DMS153 treated with DMSO at 0.1 percent for 48 hours (cell line): ENCODE results near the gene FBN1.

Source experiments
- DNase-seq: peaks from one replicate; lab custom pipeline; 2025; ENCODE audit not compliant: unreplicated experiment; lab: John Stamatoyannopoulos, UW

Gene FBN1

GRCh38 chr15:48475600-48476395 lies 169.7 kb downstream of the FBN1 start:
- no peak for DNase-seq

DNA sequence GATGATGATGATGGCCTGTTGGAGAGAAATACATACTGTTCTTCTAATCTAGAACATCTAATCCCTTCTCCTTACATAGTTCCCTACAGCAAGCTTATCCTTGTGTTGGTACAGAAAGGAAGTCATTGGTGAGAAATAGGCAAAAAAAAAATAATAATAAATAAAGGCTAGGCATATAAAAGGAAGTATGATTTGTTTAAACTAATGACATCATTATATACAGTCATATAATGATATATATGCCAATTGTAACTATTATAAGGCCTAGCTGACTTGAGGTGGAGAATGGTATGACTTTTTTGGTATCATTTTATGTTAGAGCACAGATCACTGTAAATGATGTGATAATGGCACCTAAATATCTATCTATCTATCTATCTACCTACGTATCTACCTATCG lies 171.8 kb downstream of the FBN1 start:
- DNase-seq, result no peak

DNA sequence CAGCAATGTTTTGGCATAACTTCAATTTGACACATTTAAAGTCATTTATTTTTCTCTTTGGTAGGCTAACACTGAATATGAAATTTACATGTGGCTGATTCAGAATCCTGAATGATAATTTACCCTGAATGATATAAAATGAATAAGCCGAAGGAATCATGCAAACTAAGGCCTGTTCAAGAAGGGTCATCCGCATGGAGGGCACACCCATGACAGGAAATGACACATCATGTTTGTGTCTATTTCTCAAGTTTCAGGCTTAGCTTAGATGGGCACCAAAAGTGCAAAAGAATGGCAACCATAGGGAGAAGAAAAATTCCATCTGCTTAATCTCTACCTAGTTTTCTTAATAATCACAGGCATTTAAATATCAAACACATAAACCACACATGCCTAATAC lies 172.8 kb downstream of the FBN1 start:
- DNase-seq, result no peak

- DNase-seq, result no peak
Measured at GRCh38 chr15:48471073-48471472, 174.4 kb downstream of the FBN1 start.

GRCh38 chr15:48470096-48470495 lies 175.4 kb downstream of the FBN1 start:
- DNase-seq, result no peak

DNA sequence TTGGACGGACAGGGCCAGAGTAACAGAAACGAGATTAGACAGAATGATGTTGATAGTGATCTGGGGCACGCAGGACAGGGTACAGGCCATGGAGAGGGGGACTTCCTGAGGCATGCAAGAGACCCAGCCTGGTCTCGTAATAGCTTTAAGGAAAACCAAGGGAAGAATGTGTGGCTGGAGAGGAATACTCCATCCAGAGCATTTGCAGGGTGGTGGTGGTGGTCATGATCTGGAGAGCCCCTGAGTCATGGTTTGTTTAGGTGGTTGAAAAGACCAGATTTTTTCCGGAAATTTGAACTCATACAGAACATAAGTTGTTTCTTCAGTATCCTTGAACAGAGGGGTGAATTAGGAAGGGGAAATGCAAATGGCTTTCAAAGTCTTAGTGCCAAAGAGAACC lies 175.8 kb downstream of the FBN1 start:
- DNase-seq, result no peak

DNA sequence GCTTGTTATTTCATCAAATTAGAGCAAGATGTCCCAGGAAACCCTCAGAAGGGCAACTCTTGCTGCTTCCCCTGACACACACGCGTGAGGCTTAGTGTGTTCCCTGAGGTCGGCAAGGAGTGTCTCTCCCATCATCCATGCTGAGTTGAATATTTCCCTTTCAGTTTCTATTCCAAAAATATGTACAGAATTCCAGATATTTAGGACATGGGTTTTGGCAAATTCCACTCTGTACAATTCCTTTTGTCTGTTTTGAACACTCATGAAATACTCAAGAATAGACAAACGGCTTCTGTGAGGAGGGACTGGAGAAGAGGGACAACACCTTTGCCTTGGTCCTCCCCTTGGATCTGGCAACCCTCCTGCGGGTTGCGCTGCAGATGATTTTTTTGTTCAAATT lies 176.2 kb downstream of the FBN1 start:
- no peak for DNase-seq

DNA sequence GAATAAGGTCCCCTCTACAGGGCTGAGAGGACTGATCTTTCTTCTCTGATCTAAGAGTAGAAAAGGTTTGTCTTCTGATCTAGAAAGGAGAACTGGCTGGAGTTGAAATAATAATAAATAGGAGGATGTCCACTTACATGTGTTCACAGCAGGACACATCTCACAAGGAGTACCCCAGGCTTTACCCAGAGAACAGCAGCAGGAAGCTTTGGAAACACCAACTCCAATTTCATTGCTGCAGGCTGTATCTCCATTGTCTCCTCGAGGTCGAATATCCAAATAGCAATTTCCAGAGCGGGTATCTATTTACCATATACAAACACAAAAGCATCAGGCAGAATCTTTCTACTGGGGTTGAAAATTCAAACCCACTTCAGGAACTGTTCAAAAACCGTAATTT lies 177.7 kb downstream of the FBN1 start:
- no peak for DNase-seq

GRCh38 chr15:48466820-48467219 lies 178.7 kb downstream of the FBN1 start:
- no peak for DNase-seq

GRCh38 chr15:48466079-48466478 lies 179.4 kb downstream of the FBN1 start:
- DNase-seq, result no peak

DNA sequence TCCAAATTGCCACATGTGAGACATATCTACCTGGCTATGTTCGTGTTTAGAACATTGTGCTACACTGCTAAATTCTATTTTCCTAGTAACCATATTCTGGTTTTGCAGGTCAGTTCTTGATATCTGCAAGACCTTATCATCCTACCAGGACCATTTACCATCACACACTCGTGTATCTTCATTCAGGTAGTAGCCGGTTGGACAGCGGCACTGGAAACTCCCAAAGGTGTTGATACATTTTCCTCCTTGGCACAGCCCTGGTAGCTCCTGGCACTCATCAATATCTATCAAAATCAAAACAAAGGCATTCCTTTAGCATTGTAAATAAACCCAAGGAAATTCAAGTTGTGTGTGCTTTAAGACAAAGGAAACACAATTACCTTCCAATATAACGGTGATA lies 180.1 kb downstream of the FBN1 start:
- DNase-seq, result no peak

DNA sequence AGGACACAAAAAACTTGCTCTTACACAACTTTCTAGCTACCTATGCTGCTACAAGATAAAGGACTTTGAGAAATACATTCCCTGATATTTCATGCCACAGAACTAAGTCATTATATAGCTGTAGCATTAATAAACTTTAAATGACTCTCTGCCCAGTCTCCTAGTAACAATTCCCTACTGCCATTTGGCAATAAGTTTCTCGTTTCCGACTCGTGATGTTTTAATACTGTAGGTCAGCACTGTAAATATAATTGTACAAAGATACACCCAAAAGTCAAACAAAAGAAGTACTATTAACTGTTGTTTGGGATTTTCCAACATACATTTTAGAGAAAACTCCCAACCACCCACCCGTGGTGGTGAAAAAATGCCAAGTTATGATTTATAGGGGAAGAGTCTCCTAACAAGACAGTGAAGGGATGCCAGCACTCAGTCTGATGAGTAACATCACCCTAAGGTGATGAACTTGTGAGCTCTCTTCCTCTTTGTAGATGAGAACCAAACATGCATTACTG lies 182.1 kb downstream of the FBN1 start:
- no peak for DNase-seq

- DNase-seq, result no peak
Measured at GRCh38 chr15:48462688-48463087, 182.8 kb downstream of the FBN1 start.

- no peak for DNase-seq
Measured at GRCh38 chr15:48459571-48460442, 185.7 kb downstream of the FBN1 start.

- DNase-seq, result no peak
Measured at GRCh38 chr15:48458876-48459275, 186.6 kb downstream of the FBN1 start.

DNA sequence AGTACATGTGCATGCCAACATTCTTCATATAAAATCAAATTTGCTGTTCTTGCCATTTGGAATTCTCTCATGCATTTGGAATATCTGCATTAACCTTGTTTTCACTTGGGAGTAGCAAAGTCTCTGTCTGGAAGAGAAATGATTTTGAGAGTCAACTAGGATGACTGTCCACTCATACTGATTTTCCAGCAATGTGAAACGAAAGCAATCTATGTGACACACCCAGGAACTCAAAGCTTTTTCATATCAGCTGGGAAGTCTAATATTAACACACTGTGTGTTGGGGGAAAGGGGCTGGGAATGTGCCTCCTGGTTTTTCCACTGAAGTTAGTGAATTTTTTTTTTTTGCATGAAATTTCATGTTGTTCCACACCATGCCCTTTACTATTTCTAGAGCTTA lies 189.4 kb downstream of the FBN1 start:
- no peak for DNase-seq

- no peak for DNase-seq
Measured at GRCh38 chr15:48451736-48452135, 193.8 kb downstream of the FBN1 start.

DNA sequence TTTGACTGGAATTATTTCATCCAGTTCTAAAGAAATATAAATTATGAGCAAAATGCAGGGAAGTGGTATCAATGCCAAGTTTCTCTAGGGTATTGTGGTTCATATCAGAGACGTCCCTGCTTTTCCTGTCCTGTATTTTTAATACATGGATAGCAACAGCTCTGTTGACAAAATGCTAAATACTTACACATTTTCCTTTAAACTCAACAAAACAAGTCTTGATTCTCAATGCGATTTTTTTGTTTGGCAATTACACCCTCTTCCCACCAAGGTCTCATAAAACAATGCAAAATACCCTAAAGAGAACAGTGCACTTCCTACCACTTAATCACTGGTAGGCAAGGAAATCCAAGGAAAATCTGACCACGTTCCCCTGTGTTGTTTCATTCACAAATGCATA lies 194.3 kb downstream of the FBN1 start:
- DNase-seq, result no peak

DNA sequence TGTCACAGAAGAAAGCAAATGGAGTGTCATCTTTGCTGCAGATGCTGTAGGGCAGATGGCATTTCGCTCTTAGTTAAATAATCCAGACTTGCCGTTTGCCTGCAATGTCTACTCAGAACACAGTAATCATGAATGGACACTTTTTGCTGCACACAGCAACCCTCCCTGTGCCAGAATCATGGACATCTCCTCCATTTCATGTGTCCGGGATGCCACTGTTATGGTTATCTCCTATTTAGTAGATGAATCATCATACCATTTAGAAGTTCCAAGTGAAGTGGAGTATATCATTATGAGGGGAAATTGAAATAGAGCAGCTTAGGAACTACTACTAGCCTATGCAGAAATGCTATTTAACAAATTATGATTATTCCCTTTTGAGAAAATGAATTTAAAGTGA lies 195.8 kb downstream of the FBN1 start:
- DNase-seq, result no peak

DNA sequence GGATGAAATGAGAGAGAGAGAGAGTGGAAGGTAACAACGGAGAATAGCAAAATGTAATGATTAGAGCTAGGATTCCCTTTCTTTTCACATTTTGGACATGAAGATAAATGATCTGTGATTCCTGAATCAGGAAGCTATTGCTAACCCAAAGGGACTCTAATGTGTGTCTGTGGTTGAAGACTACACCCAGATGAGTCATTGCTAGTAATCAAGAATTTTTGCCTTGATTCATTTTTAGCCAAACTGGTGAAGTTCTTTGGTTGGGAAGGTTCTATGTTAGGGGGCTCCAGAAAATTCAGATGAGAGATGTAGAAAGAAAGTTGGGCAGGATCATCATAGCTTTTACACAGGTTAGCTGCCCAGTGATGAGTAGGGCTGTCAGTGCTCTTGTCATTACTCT lies 197.9 kb downstream of the FBN1 start:
- no peak for DNase-seq

DNA sequence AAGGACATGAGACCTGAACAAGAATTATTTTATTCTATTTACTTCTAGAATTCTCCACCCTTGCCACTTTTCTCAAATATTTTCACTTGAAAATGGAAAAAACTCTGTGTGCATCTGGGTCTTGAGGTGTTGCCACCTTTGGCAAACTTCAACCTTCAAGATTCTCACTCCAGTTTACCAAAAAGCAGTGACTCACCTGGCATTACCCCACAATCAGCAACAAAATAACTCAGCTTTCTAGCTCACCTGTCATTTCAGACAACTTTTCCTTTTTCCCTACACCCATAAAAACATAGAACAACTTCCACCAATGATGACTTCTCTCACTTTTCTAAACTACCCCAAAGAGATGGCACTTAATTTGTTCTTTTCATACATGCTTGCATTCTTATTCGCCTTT lies 198.5 kb downstream of the FBN1 start:
- DNase-seq, result no peak

DNA sequence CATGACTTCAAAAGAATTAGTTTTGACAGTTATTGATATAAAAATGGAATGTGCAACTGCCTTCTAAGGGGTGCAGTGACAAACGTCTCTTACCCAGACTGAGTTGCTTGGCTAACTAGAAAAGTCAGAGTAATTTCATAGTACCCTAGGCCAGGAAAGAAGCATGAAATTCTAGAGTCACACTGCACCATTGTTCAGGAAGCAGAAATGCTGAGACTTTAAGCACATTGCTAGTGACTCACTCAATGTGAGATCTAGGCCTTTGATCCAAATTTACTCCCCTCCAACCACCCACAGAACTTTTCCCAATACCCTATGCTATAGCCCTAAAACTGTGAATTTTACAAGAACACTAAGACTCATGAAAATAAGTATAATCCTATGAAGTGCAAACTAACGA lies 203.5 kb downstream of the FBN1 start:
- no peak for DNase-seq
